CD4-positive, alpha-beta T cell (primary cell): ENCODE results near the gene BCL2L2. TPM values are rescaled to one million over a fixed set of nuclear protein-coding genes. Genes with fewer than 3 reads are reported as not detected.

Experiments used
- ATAC-seq: fragments of 200-7000 bp; cut with Tn5 transposase; one replicate; pipeline ENCODE4 v1.10.0; 2022; ENCODE audit warnings: mild to moderate bottlenecking; ENCODE audit not compliant: poor library complexity
- CTCF ChIA-PET: fragments of 350-600 bp; sonication (Branson Sonifier 250); formaldehyde crosslinking; loops from one replicate; lab custom pipeline; 2021; ENCODE audit warnings: antibody characterized with exemption, inconsistent platforms; lab: Charles Lee
- POLR2A ChIA-PET: fragments of 350-600 bp; sonication (Branson Sonifier 250); formaldehyde crosslinking; loops from one replicate; lab custom pipeline; 2021; ENCODE audit warnings: antibody characterized with exemption, inconsistent platforms; lab: Charles Lee
- DNase-seq, 14 experiments: peaks; one replicate each; pipeline ENCODE4 v3.0.0-alpha.2; 2013 to 2020; ENCODE audit warnings: mixed read lengths in 2 of 14
- H3K27ac ChIP-seq, 2 donors: one replicate each; pipeline versions ENCODE4 v1.5.1 to v1.7.0; 2013; ENCODE audit warnings: low read length in 2 of 2, low read depth in 1 of 2, mild to moderate bottlenecking in 1 of 2
- H3K27me3 ChIP-seq, 2 experiments: 1 replicate in 1 of 2; 2 replicates in 1 of 2; pipeline versions ENCODE4 v1.6.1 to v1.7.0; 2013; ENCODE audit warnings: low read length in 2 of 2, control low read depth in 1 of 2, mild to moderate bottlenecking in 1 of 2, moderate library complexity in 1 of 2; ENCODE audit not compliant: insufficient read depth in 2 of 2, control insufficient read depth in 1 of 2
- H3K36me3 ChIP-seq: one replicate; pipeline ENCODE4 v1.6.1; 2013; ENCODE audit warnings: low read length, control low read depth; ENCODE audit not compliant: insufficient read depth
- H3K4me1 ChIP-seq: one replicate; pipeline ENCODE4 v1.6.1; 2013; ENCODE audit warnings: low read length, control low read depth; ENCODE audit not compliant: insufficient read depth
- H3K4me3 ChIP-seq: one replicate; pipeline ENCODE4 v1.5.1; 2013; ENCODE audit warnings: mild to moderate bottlenecking, low read length, moderate library complexity
- H3K9me3 ChIP-seq, 2 experiments: 1 replicate in 1 of 2; 2 replicates in 1 of 2; pipeline versions ENCODE4 v1.6.1 to v1.7.0; 2013; ENCODE audit warnings: low read length in 2 of 2, mild to moderate bottlenecking in 2 of 2, control low read depth in 1 of 2, moderate library complexity in 1 of 2; ENCODE audit not compliant: control insufficient read depth in 1 of 2, insufficient read depth in 1 of 2
- H3K27ac Mint-ChIP-seq: one replicate; pipeline ENCODE4 v1.8.0; 2020; ENCODE audit warnings: mixed read lengths
- H3K27me3 Mint-ChIP-seq: one replicate; pipeline ENCODE4 v1.8.0; 2021; ENCODE audit warnings: mixed read lengths
- H3K36me3 Mint-ChIP-seq: one replicate; pipeline ENCODE4 v1.8.0; 2021; ENCODE audit warnings: low read depth, mixed read lengths
- H3K4me1 Mint-ChIP-seq: one replicate; pipeline ENCODE4 v1.8.0; 2021; ENCODE audit warnings: low read depth, mixed read lengths
- H3K4me3 Mint-ChIP-seq: one replicate; pipeline ENCODE4 v1.8.0; 2020; ENCODE audit warnings: mild to moderate bottlenecking, mixed read lengths
- H3K9me3 Mint-ChIP-seq: one replicate; pipeline ENCODE4 v1.8.0; 2020; ENCODE audit warnings: mixed read lengths
- intact Hi-C, 2 experiments: fragments of 100-400 bp; cut with DNase I in 1 of 2; cut with micrococcal nuclease in 1 of 2; formaldehyde crosslinking; loops; one replicate each; pipeline versions ENCODE4 v1.15.1 to v1.9.0; 2023 to 2025; cut with DNase I, micrococcal nuclease
- total RNA-seq, 174 experiments: library from RNA in 2 of 174; stranded (reverse) in 2 of 174; gene quantifications; one replicate each; pipeline ENCODE4 v1.2.3 and lab custom pipeline; 2021 to 2026
- TF ChIP-seq, protein P1 (sequence below): fragments of 200-600 bp; IDR thresholded peaks from one replicate; pipeline ENCODE4 v1.8.0; 2022; ENCODE audit warnings: antibody characterized with exemption, mild to moderate bottlenecking

The BCL2L2 gene
- total RNA-seq, 2 experiments from 2014 or later: 2.3 to 3.7 TPM

DNA sequence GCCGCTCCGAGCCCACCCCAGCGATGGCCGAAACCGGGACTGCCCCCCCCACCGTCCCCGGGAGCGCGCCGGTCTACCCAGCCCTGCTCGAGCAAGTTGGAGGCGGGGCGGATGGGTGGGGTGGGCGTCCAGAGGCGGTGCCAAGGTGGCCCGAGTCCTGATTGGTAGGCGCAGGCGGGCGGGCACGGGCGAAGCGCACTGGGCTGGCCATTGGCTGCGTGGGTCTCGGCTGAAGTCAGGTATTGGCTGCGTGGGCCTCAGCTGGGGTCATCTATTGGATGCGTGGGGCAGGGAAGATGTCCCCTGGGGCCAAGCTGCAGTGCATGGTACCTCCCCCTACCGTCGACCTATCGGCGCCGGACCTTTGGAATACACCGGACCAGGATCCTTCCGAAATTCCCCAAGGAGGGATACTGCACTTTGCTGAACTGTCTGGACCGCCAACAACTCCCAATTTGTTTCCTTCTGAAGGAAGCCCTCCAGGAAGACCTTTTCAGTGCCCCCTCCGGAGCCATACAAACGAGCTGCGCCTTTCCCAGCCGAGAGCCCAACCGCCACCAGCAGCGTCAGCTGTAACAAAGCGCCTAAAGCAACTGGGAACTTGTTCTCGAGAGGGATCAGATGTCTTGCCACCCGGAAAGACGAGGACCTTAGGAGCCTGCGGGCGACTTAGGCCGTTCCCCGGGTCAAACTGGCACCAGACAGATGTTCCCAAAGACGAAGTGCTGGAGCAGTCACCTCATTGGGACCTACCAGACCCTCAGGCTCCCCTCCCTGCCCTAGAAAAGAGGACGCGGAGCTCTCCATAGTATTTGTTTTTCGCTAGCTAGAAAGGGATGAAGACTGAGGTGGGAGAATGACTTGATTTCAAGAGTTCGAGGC lies 20.4 kb upstream of the BCL2L2 start, which contains the start of gene HOMEZ:
Gene HOMEZ, minus strand, starts transcription at position 113 of the 882 bp plus-strand sequence. CDS start 180 bp downstream, outside the sequence.
- intact Hi-C loops: loop anchor here (1.0 to 10.0 kb wide), 6 partner anchors 9 to 701 kb away; partner anchors contain the start of genes ACIN1 (in 2 of the 2), C14orf119 (in 2 of the 2), PABPN1 (in 2 of the 2) and DAD1 (in 1 of the 2)
- DNase-seq (peak; percentile 94 to 98 (median 97)), ATAC-seq (peak; percentile 97)
- peaks cover 10% of the 10 kb centered on the region for H3K36me3 Mint-ChIP-seq
- peak within 1 kb of the TSS; percentile 81 for H3K4me3 ChIP-seq
- no peaks in the 10 kb centered on the region for H3K27me3 ChIP-seq
- no peaks in the 10 kb centered on the region for H3K9me3 Mint-ChIP-seq
- CTCF ChIA-PET: interaction anchor here (0.6 to 2.5 kb wide), 6 partner anchors 9 to 107 kb away, joined by 3 to 23 read pairs (median 4); partner anchors contain the start of gene PABPN1
- peak within 1 kb of the TSS; percentile 79 to 81 for H3K27ac ChIP-seq
- no peaks in the 10 kb centered on the region for H3K27me3 Mint-ChIP-seq
- POLR2A ChIA-PET: interaction anchor here (0.6 to 4.9 kb wide), 14 partner anchors 9 to 520 kb away, joined by 3 to 104 read pairs (median 4); partner anchors contain the start of genes ACIN1, C14orf119, HAUS4 and NGDN
- no peaks in the 10 kb centered on the region for H3K36me3 ChIP-seq
- H3K9me3 ChIP-seq: no peaks in the 10 kb centered on the region
- peaks cover 32% of the 10 kb centered on the region for H3K4me1 Mint-ChIP-seq
- H3K4me3 Mint-ChIP-seq: peak within 1 kb of the TSS; percentile 95
- TF ChIP-seq, protein P1, sequence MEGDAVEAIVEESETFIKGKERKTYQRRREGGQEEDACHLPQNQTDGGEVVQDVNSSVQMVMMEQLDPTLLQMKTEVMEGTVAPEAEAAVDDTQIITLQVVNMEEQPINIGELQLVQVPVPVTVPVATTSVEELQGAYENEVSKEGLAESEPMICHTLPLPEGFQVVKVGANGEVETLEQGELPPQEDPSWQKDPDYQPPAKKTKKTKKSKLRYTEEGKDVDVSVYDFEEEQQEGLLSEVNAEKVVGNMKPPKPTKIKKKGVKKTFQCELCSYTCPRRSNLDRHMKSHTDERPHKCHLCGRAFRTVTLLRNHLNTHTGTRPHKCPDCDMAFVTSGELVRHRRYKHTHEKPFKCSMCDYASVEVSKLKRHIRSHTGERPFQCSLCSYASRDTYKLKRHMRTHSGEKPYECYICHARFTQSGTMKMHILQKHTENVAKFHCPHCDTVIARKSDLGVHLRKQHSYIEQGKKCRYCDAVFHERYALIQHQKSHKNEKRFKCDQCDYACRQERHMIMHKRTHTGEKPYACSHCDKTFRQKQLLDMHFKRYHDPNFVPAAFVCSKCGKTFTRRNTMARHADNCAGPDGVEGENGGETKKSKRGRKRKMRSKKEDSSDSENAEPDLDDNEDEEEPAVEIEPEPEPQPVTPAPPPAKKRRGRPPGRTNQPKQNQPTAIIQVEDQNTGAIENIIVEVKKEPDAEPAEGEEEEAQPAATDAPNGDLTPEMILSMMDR: no peak
- peaks cover 17% of the 10 kb centered on the region for H3K4me1 ChIP-seq
- H3K27ac Mint-ChIP-seq: peak within 1 kb of the TSS; percentile 94

DNA sequence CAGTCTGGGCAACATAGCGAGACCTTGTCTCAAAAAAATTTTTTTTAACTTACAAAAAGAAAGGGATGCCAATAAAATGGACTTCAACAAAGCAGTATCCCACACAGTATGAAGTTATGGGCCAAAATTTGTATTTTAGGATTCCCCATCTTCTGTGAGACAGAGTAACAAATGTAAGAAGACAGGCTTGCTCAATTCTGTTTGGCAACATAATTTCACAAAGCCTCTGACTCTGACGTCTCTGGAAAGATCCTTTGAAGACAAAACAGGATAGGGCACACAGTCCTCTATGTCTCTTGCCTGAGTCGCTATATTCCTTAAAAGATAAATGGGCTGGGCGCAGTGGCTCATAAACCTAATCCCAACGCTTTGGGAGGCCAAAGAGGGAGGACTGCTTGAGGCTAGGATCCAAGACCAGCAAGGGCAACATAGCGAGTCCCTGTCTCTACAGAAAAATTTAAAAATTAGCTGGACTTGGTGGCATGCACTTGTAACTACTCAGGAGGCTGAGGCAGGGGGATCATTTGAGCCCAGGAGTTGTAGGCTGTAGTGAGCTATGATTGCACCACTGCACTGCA lies 19.6 kb upstream of the BCL2L2 start:
- Histone ChIP-seq H3K36me3 (no peaks in the 10 kb centered on the region), H3K4me1 (peaks cover 17% of the 10 kb centered on the region), H3K9me3 (no peaks in the 10 kb centered on the region), H3K27ac (peak overlapping the region; percentile 79 to 81), H3K4me3 (peak overlapping the region; percentile 81), H3K27me3 (no peaks in the 10 kb centered on the region)
- DNase-seq (no peak), ATAC-seq (no peak)
- Mint-ChIP-seq H3K27me3 (no peaks in the 10 kb centered on the region), H3K4me1 (peaks cover 32% of the 10 kb centered on the region), H3K9me3 (no peaks in the 10 kb centered on the region), H3K27ac (peak overlapping the region; percentile 94), H3K36me3 (peaks cover 10% of the 10 kb centered on the region), H3K4me3 (peak overlapping the region; percentile 95)
- ChIA-PET POLR2A (interaction anchor here (0.6 to 4.9 kb wide), 11 partner anchors 8 to 521 kb away, joined by 3 to 104 read pairs (median 6); partner anchors contain the start of genes ACIN1, C14orf119, HAUS4 and OXA1L), CTCF (interaction anchor here (0.6 to 2.5 kb wide), 3 partner anchors 8 to 108 kb away, joined by 3 to 23 read pairs (median 16); no protein-coding TSS in a partner anchor)
- TF ChIP-seq, protein P1: no peak
- intact Hi-C loops: loop anchor here (1.0 to 10.0 kb wide), 7 partner anchors 8 to 702 kb away; partner anchors contain the start of genes ACIN1 (in 2 of the 2), C14orf119 (in 2 of the 2), PABPN1 (in 2 of the 2) and DAD1 (in 1 of the 2)
